T47D (cell line): ENCODE results near the gene GRIP1.

ENCODE experiments used
- DNase-seq, 2 experiments: peaks; one replicate each; pipeline versions ENCODE4 v3.0.0 to v3.0.0-alpha.2; 2011 to 2012; ENCODE audit warnings: low read depth in 1 of 2, low spot score in 1 of 2
- JUND ChIP-seq: IDR thresholded peaks from 2 replicates; pipeline ENCODE4 v1.6.1; 2012; ENCODE audit warnings: low read depth
- in situ Hi-C: cut with HindIII; loops from 2 replicates; pipeline ENCODE4 v1.10.0; 2016; ENCODE audit warnings: low sequenced_read_pairs, low pct_unique_long_range_greater_than_20kb

Gene GRIP1

DNA sequence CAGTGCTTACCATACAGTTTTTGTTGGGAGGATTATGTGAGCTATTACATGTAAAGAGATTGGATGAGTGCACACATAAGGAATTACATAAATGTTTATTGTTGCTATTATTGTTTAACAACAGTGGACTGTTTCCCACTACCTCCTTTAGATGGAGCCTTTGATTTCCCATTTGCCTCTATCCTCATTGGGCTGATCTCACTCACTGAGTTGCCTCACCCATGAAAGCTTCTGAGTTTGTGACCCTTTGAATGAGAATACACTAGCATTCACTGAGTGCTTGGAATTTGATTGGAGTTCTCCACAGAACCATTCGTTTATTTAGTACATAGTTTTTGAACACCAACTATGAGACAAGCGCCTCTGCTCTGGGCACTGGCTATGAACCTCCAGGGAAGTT is 255.6 kb downstream of the GRIP1 start:
- no peak for DNase-seq
- TF ChIP-seq JUND: no peak
- in situ Hi-C loops: no loop called here

DNA sequence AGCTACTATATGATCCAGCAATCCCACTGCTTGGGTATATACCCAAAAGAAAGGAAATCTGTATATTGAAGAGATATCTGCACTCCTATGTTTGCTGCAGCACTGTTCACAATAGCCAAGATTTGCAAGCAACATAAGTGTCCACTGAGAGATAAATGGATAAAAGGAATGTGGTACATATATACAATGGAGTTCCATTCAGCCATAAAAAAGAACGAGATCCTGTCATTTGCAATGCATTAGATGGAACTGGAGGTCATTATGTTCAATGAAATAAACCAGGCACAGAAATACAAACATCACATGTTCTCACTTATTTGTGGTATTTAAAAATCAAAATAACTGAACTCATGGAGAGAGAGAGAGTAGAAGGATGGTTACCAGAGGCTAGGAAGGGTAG is 260.0 kb downstream of the GRIP1 start:
- DNase-seq: no peak
- in situ Hi-C loops: no loop called here
- no peak for TF ChIP-seq JUND

DNA sequence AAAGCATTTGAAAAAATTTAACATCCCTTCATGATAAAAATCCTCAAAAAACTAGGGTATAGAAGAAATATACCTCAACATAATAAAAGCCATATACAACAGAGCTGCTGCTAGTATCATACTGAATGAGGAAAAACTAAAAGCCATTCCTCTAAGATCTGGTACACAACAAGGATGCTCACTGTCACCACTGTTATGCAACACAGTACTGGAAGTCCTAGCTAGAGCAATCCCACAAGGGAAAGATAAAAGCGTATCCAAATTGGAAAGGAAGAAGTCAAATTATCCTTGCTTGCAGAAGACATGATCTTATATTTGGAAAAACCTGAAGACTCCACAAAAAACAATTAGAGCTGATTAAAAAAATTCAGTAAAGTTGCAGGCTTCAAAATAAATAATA is 261.7 kb downstream of the GRIP1 start:
- TF ChIP-seq JUND: no peak
- no peak for DNase-seq
- in situ Hi-C loops: no loop called here

DNA sequence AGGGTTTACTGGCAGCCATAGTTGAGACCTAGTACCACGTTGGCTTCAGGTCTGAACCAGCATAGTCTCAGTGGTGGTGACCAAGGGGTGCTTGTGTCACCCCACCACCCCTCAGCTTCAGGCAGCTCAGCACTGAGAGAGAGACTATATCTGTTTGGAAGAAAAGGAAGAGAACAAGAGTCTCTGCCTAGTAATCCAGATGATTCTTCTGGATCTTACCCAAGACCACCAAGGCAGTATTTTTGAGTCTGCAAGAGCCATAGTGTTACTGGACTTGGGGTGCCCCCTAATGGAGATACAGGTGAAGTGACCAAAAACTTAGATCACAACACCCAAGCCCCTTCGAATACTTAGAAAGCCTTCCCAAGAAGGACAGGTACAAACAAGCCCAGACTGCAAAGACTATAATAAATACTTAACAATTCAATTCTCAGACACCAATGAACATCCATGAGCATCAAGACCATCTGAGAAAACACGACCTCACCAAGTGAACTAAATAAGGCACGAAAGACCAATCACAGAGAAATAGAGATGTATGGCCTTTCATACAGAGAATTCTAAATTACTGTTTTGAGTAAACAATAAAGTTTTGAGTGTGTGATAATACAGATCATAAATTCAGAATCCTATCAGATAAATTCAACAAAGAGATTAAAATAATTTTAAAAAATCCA is 269.5 kb downstream of the GRIP1 start:
- no peak for TF ChIP-seq JUND
- peak in 1 of 2 experiments; percentile 67 for DNase-seq
- in situ Hi-C loops: no loop called here

DNA sequence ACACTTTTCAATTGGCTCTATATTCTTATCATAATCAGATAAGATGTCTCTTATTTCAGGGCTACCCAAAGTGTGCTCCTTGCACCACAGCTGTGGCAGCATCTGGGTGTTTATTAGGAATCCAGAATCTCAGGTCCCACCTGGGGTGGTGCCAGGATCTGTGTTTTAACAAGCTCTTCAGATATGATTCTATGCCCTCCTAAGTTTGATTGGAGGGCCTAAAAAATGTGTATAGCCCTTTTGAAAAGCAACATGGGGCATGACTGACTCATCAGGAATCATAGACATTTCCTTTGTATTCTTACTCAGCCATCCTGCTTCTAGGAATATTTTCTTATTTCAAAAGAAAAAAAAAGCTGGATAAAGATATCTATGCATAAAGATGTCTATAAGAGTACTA is 273.5 kb downstream of the GRIP1 start:
- no peak for DNase-seq
- in situ Hi-C loops: no loop called here
- no peak for TF ChIP-seq JUND

DNA sequence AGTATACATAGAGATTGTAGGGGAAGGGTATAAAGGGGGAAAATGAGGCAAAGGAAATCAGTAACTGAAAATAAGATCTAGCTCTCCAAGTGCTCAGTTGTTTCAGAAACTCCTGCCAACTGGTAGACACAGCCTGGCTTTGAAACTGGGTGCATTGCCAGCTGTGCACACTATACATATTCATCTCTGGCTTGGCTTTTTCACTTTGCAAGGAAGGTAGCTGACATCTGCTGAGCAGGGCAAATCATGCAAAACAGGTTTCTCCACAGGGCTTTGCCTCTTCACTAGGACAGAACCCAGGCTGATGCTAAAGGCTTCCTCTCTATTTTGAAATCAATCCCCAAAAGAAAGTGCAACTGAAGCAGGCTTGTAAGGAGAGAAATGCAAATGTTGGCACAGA is 275.1 kb downstream of the GRIP1 start:
- in situ Hi-C loops: no loop called here

DNA sequence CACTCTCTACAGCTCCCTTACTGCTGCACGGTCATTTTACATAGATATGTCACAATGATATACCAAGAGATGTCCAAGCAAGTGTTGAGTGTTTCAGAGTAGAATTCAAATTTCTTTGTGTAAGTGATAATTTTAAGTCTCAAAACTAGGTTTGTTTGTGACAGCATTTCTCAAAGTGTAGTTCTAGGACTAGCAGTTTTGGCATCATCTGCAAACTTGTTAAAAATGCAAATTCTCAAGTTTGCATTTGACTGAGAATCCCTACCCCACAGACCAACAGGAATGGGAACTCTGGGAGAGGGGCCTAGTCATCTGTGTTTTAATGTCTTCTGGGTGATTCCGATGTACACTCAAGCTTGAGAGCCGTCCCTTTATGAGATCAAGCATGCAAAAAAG is 279.0 kb downstream of the GRIP1 start:
- no peak for TF ChIP-seq JUND
- in situ Hi-C loops: no loop called here
- no peak for DNase-seq

More for the DNA sequence above, 275.1 kb downstream of the GRIP1 start:
- no peak for TF ChIP-seq JUND
- peak in 1 of 2 experiments; percentile 76 for DNase-seq

DNA sequence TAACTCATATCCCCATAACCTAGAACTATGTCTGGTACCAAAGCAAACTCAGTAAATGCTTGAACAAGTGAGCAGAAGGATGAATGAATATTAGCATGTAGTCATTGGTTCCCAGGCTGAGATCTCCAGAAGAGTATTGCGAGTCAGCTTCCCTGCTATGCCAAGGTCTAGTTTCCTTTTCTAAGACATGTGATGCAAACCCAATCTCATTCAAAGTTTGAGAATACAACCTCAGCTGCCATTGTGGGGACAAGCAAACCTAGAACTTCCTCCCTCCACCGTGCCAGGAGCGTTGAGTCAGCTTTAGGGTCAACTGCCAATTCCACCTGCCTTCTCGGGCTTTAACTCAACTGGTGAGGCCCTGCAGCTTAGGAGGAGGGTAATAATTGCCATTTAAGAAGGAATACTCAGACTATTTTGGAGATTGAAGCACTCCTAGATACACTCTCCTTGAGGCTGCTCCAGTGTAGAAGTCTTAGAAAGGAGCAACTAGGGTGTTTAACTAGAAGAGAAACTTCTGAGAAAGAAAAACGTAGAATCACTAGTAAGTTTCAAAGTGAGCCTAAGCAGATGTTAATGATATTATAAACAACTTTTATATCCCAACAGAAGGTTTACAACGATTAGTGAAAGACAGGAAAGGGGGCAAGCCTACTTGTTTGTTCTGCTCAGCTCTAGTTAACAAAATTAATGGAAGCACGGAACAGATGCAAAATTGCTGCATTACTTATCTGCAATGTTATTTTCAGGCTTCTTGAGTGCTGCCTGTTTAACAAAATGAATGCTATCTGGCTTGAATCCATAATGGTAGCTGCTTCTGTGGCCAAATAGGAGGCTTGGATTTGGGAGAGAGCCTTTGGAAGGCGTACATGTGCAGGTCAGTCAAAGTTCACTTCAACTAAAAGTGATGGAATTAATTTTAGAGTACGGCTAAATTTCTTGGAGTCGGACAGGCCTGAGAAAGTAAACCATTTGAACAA is 279.7 kb downstream of the GRIP1 start:
- no peak for DNase-seq
- TF ChIP-seq JUND: no peak

DNA sequence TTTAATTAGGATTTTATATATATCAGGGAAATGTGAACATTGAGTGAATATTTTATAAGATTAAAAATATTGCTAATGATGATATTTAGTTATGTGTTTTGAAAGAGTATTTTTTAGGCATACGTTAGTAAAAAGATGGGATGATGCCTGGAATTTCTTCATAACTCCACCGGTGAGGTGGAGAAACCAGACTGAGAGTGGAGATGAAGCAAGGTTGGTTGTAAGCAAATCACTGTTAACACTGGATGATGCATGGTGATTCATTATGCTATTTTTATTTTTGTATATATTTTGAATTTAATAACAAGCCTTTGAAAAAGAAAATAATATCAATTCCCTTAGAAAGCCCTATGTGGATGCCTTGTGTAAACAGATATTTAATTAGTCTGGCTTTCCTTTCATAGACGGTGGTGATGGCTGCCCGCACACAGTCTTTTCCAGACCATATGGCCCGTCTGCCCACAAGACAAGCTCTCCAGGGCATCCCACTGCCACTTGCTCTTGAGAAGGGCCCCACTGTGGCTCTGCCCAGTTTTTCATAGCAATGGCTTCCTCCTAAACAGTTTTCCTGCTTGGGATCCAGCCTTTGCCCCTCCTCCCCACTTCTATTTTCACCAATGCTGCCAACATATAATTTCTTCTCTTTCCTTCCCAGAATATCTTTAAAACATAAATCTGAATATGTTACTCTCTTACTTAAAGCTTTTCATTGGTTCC is 281.1 kb downstream of the GRIP1 start:
- TF ChIP-seq JUND: no peak
- in situ Hi-C loops: no loop called here
- DNase-seq: no peak

More for the DNA sequence above, 279.7 kb downstream of the GRIP1 start:
- in situ Hi-C loops: no loop called here

DNA sequence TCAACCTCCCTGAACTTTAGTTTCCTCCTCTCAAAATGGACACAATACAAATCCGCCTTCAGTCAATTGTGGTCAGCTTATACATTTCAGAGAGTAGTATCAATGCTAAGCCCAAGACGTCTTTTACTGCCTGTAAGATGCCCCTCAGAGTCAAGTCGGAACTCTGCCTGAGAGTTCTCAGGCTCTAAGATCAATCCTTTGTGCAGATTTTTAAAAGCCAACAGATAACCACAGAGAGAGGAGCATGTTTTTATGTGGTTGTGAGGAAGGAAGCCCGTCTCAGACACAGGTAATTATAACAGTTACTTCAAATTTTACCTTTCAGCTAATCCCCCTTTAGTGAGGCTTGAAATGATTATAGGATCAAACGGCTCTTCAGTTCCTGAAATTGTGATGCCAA is 285.0 kb downstream of the GRIP1 start:
- no peak for TF ChIP-seq JUND
- DNase-seq: no peak
- in situ Hi-C loops: no loop called here

DNA sequence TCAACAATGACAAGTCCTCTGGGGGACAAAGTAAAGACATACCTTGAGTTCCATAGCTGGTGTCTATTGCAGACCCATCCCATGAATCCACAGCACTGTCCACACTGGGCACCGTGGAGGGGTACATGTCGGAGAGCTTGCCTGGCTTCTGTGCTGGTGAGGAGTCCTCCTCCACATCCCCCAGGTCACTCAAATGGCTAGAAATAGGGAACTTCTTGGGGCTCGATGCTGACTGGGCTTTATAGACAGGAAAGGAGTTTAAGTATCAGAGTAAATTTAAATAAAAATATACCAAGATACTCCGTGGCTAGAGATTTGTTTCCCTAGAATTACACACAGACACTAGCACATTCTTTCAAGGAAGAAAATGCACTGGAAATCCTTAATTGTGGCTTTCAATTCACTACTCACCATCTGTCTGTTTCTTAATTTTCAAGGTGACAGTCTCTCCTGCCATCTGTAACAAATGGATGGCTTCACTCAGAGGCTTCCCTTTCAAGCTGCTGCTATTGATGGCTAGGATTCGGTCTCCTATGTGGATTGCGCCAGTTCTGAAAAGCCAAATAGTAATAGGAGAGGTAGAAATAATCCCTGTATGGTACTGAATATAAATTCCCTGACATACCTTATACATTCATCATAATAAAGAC is 286.5 kb downstream of the GRIP1 start:
- in situ Hi-C loops: no loop called here
- no peak for TF ChIP-seq JUND
- no peak for DNase-seq

DNA sequence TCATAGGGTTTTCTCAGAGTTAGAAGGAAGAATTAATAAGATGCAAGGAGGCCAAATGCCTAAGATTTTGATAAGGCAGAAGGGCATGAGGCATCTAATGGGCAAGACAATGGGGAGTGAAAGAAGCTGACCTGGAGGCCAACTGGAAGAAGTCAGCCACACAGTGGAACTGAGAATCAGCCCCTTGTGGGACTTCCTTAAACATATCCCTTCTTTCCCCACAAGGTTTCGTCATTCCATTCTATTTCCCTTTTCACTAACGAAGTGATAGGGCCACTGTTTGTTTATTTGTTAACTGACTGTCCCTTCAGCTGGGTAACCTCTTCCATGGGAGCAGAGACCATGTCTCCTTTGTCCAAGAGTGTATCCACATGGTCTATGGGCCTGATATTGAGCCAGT is 290.4 kb downstream of the GRIP1 start:
- no peak for TF ChIP-seq JUND
- in situ Hi-C loops: no loop called here
- no peak for DNase-seq
